CD4-positive, alpha-beta T cell treated with Interleukin-21 for 1 hour (primary cell): ENCODE measurements around the gene RASA4B.
A peak's percentile ranks its signal among the peaks of the same experiment; 100 is the strongest.
"Not testable (repeated sequence)": the region's sequence is repeated elsewhere in the genome, so short reads cannot be mapped to it uniquely, and the experiment has no call there.

ENCODE experiments used
- DNase-seq: peaks from one replicate; pipeline ENCODE4 v3.0.0-alpha.2; 2020

Gene RASA4B

GRCh38 chr7:102510575-102510974 is 7.0 kb downstream of the RASA4B start:
- DNase-seq = not testable (repeated sequence)

GRCh38 chr7:102507410-102508088 is 10.0 kb downstream of the RASA4B start:
- DNase-seq = not testable (repeated sequence)

- not testable (repeated sequence) for DNase-seq
These were observed 12.0 kb downstream of the RASA4B start for GRCh38 chr7:102505298-102506185.

GRCh38 chr7:102503141-102503540 is 14.4 kb downstream of the RASA4B start:
- DNase-seq = not testable (repeated sequence)

- not testable (repeated sequence) for DNase-seq
These were observed 19.3 kb downstream of the RASA4B start for GRCh38 chr7:102498321-102498720.

GRCh38 chr7:102497308-102497707 is 20.3 kb downstream of the RASA4B start:
- DNase-seq = not testable (repeated sequence)

GRCh38 chr7:102496861-102497260 is 20.7 kb downstream of the RASA4B start:
- not testable (repeated sequence) for DNase-seq

GRCh38 chr7:102494473-102495149 is 23.0 kb downstream of the RASA4B start:
- not testable (repeated sequence) for DNase-seq

- peak; percentile 38 for DNase-seq
These were observed 23.6 kb downstream of the RASA4B start for GRCh38 chr7:102494026-102494425.

GRCh38 chr7:102493220-102493935 is 24.2 kb downstream of the RASA4B start:
- not testable (repeated sequence) for DNase-seq

GRCh38 chr7:102490529-102491075 is 27.0 kb downstream of the RASA4B start:
- peak; percentile 46 for DNase-seq

- not testable (repeated sequence) for DNase-seq
These were observed 33.3 kb downstream of the RASA4B start for GRCh38 chr7:102484317-102484716.

GRCh38 chr7:102481962-102482361 is 35.6 kb downstream of the RASA4B start:
- not testable (repeated sequence) for DNase-seq

GRCh38 chr7:102479982-102480637 is 37.5 kb downstream of the RASA4B start:
- DNase-seq = peak; percentile 45

GRCh38 chr7:102479209-102479584 is 38.4 kb downstream of the RASA4B start:
- not testable (repeated sequence) for DNase-seq

- DNase-seq = peak; percentile 96
These were observed 39.0 kb downstream of the RASA4B start, which contains the start of gene POLR2J for GRCh38 chr7:102478314-102479208. Gene POLR2J (minus strand): TSS chr7:102478922. CDS start chr7:102478860, 62 bp downstream.

GRCh38 chr7:102474736-102475435 is 42.7 kb downstream of the RASA4B start:
- not testable (repeated sequence) for DNase-seq

- not testable (repeated sequence) for DNase-seq
These were observed 43.5 kb downstream of the RASA4B start for GRCh38 chr7:102474116-102474515.

GRCh38 chr7:102473271-102473991 is 44.1 kb downstream of the RASA4B start:
- no peak for DNase-seq
